Activated CD8-positive, alpha-beta memory T cell treated with anti-CD3 and anti-CD28 coated beads, Interleukin-2, amount 10 ng/mL, durations not matched to agents 7 days and 5 days (primary cell): ENCODE data around the gene FBXO41. TPM values are rescaled to one million over a fixed set of nuclear protein-coding genes. Genes with fewer than 3 reads are reported as not detected.

Experiments used
- ATAC-seq: fragments of 150-1000 bp; cut with Tn5 transposase; one replicate; pipeline ENCODE4 v1.10.0; 2021; ENCODE audit warnings: moderate library complexity
- CTCF ChIA-PET: fragments of 350-600 bp; sonication (Branson Sonifier 250); formaldehyde crosslinking; loops from one replicate; lab custom pipeline; 2021; ENCODE audit warnings: antibody characterized with exemption; lab: Charles Lee
- DNase-seq: peaks from one replicate; pipeline ENCODE4 v3.0.0-alpha.2; 2020
- H3K27ac Mint-ChIP-seq: one replicate; pipeline ENCODE4 v1.8.0; 2021; ENCODE audit warnings: mild to moderate bottlenecking, mixed read lengths
- H3K27me3 Mint-ChIP-seq: one replicate; pipeline ENCODE4 v1.8.0; 2021; ENCODE audit warnings: mixed read lengths
- H3K36me3 Mint-ChIP-seq: one replicate; pipeline ENCODE4 v1.8.0; 2021; ENCODE audit warnings: mild to moderate bottlenecking, mixed read lengths
- H3K4me1 Mint-ChIP-seq: one replicate; pipeline ENCODE4 v1.8.0; 2021; ENCODE audit warnings: mixed read lengths
- H3K4me3 Mint-ChIP-seq: one replicate; pipeline ENCODE4 v1.8.0; 2021; ENCODE audit warnings: mild to moderate bottlenecking, moderate library complexity, mixed read lengths
- H3K9me3 Mint-ChIP-seq: one replicate; pipeline ENCODE4 v1.8.0; 2022; ENCODE audit warnings: low read depth, mixed read lengths
- total RNA-seq, 2 experiments: library from RNA; stranded (reverse); gene quantifications; one replicate each; pipeline ENCODE4 v1.2.3, GENCODE V29; 2021

Gene FBXO41
- total RNA-seq, 2 experiments from 2014 or later = 28.2 to 31.5 TPM

GRCh38 chr2:73255907-73256617 lies 28.2 kb downstream of the FBXO41 start:
- DNase-seq = no peak
- CTCF ChIA-PET = interaction anchor here (2.3 kb wide), 1 partner anchor 79 kb away, joined by 6 read pairs; no protein-coding TSS in a partner anchor
- H3K9me3 Mint-ChIP-seq = no peaks in the 10 kb centered on the region
- no peak for ATAC-seq
- H3K4me3 Mint-ChIP-seq = no peak overlapping the region
- peak overlapping the region; percentile 35 for H3K27ac Mint-ChIP-seq
- peaks cover 16% of the 10 kb centered on the region for H3K36me3 Mint-ChIP-seq
- H3K4me1 Mint-ChIP-seq = peaks cover 4% of the 10 kb centered on the region
- H3K27me3 Mint-ChIP-seq = no peaks in the 10 kb centered on the region

GRCh38 chr2:73255007-73255644 lies 29.2 kb downstream of the FBXO41 start:
- H3K27ac Mint-ChIP-seq = no peak overlapping the region
- ATAC-seq = no peak

DNA sequence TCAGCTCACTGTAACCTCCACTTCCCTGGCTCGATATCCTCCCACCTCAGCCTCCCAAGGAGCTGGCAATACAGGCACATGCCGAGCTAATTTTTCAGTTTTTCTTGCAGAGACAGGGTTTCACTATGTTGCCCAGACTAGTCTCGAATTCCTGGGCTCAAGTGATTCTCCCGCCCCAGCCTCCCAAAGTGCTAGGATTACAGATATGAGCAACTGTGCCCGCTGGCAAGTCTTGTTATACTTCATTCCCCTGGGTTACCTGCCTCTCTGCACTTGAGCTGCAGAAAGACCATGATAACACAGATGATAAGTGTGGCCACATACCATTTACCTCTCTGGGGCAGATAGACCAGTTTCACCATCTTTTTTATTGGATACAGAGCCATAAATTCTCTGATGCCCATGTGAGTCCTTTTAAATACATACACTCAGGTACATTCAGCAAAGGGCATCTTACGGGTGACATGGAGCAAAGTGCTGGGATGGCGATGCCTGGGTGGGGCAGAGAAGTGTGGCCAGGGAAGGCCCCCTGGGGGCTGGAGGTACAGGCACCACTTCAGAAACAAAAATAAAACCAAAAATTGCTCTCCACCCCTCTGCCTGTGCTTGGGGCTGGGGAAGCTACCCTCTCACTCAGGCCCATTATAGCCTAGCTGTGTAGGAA lies 29.8 kb downstream of the FBXO41 start:
- H3K4me1 Mint-ChIP-seq = peaks cover 4% of the 10 kb centered on the region
- CTCF ChIA-PET = interaction anchor here (1.1 to 1.4 kb wide), 2 partner anchors 36 to 41 kb away, joined by 3 to 4 read pairs; no protein-coding TSS in a partner anchor
- DNase-seq (no peak), ATAC-seq (peak; percentile 24)
- no peak overlapping the region for H3K4me3 Mint-ChIP-seq
- no peaks in the 10 kb centered on the region for H3K9me3 Mint-ChIP-seq
- H3K36me3 Mint-ChIP-seq = peaks cover 29% of the 10 kb centered on the region
- H3K27me3 Mint-ChIP-seq = no peaks in the 10 kb centered on the region
- no peak overlapping the region for H3K27ac Mint-ChIP-seq

More at GRCh38 chr2:73255007-73255644, 29.2 kb downstream of the FBXO41 start:
- H3K9me3 Mint-ChIP-seq = no peaks in the 10 kb centered on the region
- DNase-seq = no peak
- H3K4me1 Mint-ChIP-seq = peaks cover 4% of the 10 kb centered on the region
- CTCF ChIA-PET = interaction anchor here (1.1 kb wide), 1 partner anchor 42 kb away, joined by 3 read pairs; no protein-coding TSS in a partner anchor
- H3K36me3 Mint-ChIP-seq = peaks cover 24% of the 10 kb centered on the region
- no peaks in the 10 kb centered on the region for H3K27me3 Mint-ChIP-seq
- no peak overlapping the region for H3K4me3 Mint-ChIP-seq

- no peaks in the 10 kb centered on the region for H3K27me3 Mint-ChIP-seq
- CTCF ChIA-PET = interaction anchor here (1.1 to 1.4 kb wide), 2 partner anchors 36 to 41 kb away, joined by 3 to 4 read pairs; no protein-coding TSS in a partner anchor
- peaks cover 3% of the 10 kb centered on the region for H3K4me1 Mint-ChIP-seq
- DNase-seq = no peak
- H3K27ac Mint-ChIP-seq = no peak overlapping the region
- H3K4me3 Mint-ChIP-seq = no peak overlapping the region
- H3K9me3 Mint-ChIP-seq = no peaks in the 10 kb centered on the region
- H3K36me3 Mint-ChIP-seq = peaks cover 31% of the 10 kb centered on the region
- ATAC-seq = no peak
Measured at GRCh38 chr2:73253901-73254300, 30.4 kb downstream of the FBXO41 start.

DNA sequence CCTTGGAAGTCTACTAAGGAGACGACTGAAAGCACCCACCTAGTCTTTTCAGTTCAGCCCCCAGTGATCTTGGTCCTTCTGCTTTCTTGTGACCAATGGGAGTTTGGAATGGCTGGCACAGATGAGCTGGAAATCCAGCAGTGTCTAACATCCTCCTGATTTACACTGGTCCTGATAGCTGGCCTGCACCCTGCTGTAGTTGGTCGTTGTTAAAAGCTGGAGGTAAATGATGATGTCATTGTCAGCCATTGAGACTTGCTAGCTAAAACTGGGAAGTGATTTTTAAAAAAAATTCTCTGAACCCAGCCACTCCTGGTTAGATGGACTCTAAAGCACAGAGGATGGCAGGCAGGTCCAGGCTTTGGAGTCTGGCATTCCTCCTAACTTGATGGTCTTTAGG lies 30.9 kb downstream of the FBXO41 start:
- no peaks in the 10 kb centered on the region for H3K9me3 Mint-ChIP-seq
- H3K4me1 Mint-ChIP-seq = peaks cover 3% of the 10 kb centered on the region
- H3K4me3 Mint-ChIP-seq = no peak overlapping the region
- peaks cover 35% of the 10 kb centered on the region for H3K36me3 Mint-ChIP-seq
- no peak overlapping the region for H3K27ac Mint-ChIP-seq
- CTCF ChIA-PET = interaction anchor here (1.4 to 1.6 kb wide), 2 partner anchors 37 to 41 kb away, joined by 4 read pairs; no protein-coding TSS in a partner anchor
- ATAC-seq (no peak), DNase-seq (no peak)
- H3K27me3 Mint-ChIP-seq = no peaks in the 10 kb centered on the region

GRCh38 chr2:73252238-73253027 lies 31.8 kb downstream of the FBXO41 start:
- peaks cover 41% of the 10 kb centered on the region for H3K36me3 Mint-ChIP-seq
- H3K4me3 Mint-ChIP-seq = no peak overlapping the region
- H3K27ac Mint-ChIP-seq = no peak overlapping the region
- ATAC-seq = no peak
- no peaks in the 10 kb centered on the region for H3K4me1 Mint-ChIP-seq
- no peak for DNase-seq
- no peaks in the 10 kb centered on the region for H3K9me3 Mint-ChIP-seq
- CTCF ChIA-PET = interaction anchor here (1.6 kb wide), 1 partner anchor 40 kb away, joined by 4 read pairs; no protein-coding TSS in a partner anchor
- no peaks in the 10 kb centered on the region for H3K27me3 Mint-ChIP-seq

DNA sequence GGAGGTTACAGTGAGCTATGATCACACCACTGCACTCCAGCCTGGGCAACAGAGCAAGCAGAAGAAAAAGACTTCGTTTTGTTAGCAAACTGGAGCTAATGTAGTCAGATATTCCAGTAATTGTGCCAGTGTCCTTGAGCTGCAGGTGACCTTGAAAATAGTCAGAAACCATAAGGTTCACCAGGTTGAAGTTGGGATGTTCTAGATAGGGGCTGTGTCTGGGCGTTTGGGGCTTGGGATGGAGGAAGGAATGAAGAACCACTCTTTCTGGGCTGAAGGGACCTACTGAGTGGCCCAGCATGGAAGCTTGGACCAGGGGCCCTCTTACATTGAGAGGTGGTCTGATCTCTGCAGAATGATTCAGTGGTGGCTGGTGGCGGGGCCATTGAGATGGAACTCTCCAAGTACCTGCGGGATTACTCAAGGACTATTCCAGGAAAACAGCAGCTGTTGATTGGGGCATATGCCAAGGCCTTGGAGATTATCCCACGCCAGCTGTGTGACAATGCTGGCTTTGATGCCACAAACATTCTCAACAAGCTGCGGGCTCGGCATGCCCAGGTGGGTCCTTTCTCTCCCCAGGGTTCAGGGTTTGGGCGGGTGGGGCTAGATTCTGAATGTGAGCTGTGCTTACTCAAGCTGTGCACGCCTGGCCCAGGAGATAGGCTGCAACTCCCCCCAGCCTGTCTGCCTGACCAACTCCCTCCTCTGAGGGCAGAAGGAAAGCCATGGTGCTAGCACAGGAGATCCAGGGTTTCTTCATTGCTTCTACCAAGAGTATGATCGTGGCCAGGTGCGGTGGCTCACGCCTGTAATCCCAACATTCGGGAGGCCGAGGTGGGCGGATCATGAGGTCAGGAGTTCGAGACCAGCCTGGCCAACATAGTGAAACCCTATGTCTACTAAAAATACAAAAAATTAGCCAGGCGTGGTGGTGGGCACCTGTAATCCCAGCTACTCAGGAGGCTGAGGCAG lies 33.1 kb downstream of the FBXO41 start:
- Mint-ChIP-seq H3K36me3 (peaks cover 54% of the 10 kb centered on the region), H3K9me3 (no peaks in the 10 kb centered on the region), H3K27me3 (no peaks in the 10 kb centered on the region), H3K4me3 (no peak overlapping the region), H3K27ac (no peak overlapping the region), H3K4me1 (no peaks in the 10 kb centered on the region)
- no peak for DNase-seq
- ATAC-seq = no peak
- CTCF ChIA-PET = interaction anchor here (0.9 kb wide), 1 partner anchor 39 kb away, joined by 3 read pairs; no protein-coding TSS in a partner anchor

DNA sequence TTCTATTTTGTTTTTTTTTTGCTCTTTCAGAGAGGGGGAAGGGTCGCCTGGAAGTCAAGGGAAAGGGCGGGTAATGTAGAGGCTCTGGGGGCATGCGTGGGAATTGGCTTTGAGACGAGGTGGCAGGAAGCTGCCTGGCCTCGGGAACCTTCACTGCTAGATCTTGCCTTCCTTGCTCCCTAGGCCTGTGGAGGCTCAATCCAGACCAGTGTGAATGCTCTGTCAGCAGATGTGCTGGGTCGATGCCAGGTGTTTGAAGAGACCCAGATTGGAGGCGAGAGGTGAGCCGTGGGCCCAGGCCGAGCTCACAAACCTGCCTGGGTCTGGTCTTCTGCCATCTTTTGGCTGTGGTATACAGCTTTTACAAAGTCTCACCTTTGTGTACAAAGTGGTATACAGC lies 34.6 kb downstream of the FBXO41 start:
- CTCF ChIA-PET = no interaction called here

DNA sequence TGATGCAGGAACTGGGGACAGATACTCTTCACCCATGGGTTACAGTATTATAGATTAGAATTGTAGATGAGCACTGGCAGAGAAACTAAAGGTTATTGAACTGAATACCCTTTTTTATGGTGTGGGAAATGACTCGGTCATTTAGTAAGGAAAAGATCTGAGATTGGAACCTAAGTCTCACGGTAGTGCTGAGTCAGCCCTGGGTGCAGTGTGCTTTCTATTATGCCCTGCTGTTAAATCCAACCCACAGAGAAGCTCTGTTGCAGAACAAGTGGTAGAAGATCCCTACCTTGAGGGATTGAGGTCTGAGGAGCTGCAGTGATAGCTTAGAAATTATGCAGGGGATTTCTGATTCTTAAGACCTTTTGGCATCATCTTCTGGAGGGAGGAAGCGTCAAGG lies 37.4 kb downstream of the FBXO41 start:
- H3K4me3 Mint-ChIP-seq = no peak overlapping the region
- H3K27ac Mint-ChIP-seq = peak overlapping the region; percentile 12
- no peaks in the 10 kb centered on the region for H3K9me3 Mint-ChIP-seq
- CTCF ChIA-PET = interaction anchor here (0.9 to 1.0 kb wide), 2 partner anchors 42 to 70 kb away, joined by 3 read pairs; no protein-coding TSS in a partner anchor
- H3K27me3 Mint-ChIP-seq = no peaks in the 10 kb centered on the region
- peaks cover 62% of the 10 kb centered on the region for H3K36me3 Mint-ChIP-seq
- ATAC-seq (no peak), DNase-seq (no peak)
- peaks cover 25% of the 10 kb centered on the region for H3K4me1 Mint-ChIP-seq

More for the DNA sequence above, 34.6 kb downstream of the FBXO41 start:
- peaks cover 7% of the 10 kb centered on the region for H3K4me1 Mint-ChIP-seq
- H3K4me3 Mint-ChIP-seq = no peak overlapping the region
- no peak for DNase-seq
- no peak for ATAC-seq
- no peak overlapping the region for H3K27ac Mint-ChIP-seq
- H3K27me3 Mint-ChIP-seq = no peaks in the 10 kb centered on the region
- H3K9me3 Mint-ChIP-seq = no peaks in the 10 kb centered on the region
- peaks cover 61% of the 10 kb centered on the region for H3K36me3 Mint-ChIP-seq

DNA sequence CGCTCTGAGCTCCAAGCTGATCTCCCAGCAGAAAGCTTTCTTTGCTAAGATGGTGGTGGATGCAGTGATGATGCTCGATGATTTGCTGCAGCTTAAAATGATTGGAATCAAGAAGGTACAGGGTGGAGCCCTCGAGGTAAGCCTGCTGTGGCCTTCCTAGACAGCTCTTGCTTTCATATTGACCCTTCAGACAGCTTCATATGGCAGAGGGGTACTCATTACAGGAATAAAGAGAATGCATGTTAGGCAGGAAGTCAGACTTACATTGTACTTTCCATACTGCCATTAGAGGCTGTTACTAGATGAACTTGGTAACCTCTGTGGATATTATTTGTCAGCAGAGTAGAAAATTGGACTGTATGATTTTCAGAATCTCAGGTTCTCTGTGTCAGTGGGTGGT lies 39.7 kb downstream of the FBXO41 start:
- peaks cover 51% of the 10 kb centered on the region for H3K36me3 Mint-ChIP-seq
- peak overlapping the region; percentile 66 for H3K27ac Mint-ChIP-seq
- H3K9me3 Mint-ChIP-seq = no peaks in the 10 kb centered on the region
- CTCF ChIA-PET = interaction anchor here (0.6 to 2.1 kb wide), 6 partner anchors 9 to 46 kb away, joined by 3 to 6 read pairs (median 4); partner anchors contain the start of genes CCT7 and PRADC1
- no peaks in the 10 kb centered on the region for H3K27me3 Mint-ChIP-seq
- no peak for DNase-seq
- H3K4me3 Mint-ChIP-seq = no peak overlapping the region
- H3K4me1 Mint-ChIP-seq = peaks cover 29% of the 10 kb centered on the region
- ATAC-seq = peak; percentile 80

DNA sequence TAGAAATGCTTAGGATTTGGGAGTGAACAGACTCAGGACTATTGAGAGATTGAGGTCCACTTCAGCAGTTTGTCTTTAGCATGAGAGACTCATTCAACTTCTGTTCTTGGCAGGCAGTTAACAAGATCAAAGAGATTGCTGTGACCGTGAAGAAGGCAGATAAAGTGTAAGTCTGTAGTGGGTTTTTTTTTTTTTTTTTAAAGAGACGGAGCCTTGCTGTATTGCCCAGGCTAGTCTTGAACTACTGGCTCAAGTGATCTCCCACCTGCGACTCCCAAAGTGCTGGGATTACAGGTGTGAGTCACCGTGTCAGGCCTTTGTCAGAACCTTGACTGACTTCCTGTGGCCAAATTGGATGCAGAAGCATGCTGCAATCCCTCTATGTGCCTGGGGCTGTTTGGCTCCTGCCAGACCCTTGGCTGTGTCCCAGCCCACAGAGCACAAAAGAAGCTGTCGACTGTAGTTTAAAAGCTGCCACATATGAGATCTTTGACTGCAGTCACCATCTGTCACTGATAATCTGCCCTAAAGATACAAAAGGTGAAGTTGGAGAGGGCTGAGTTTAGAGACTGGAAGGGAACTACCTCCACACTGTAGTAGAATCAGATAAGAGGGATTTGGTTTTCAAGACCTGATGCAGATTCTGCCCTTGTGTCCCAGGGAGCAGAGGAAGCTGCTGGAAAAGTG lies 40.3 kb downstream of the FBXO41 start:
- no peaks in the 10 kb centered on the region for H3K9me3 Mint-ChIP-seq
- no peak for ATAC-seq

More for the DNA sequence above, 40.3 kb downstream of the FBXO41 start:
- peak overlapping the region; percentile 66 for H3K27ac Mint-ChIP-seq
- CTCF ChIA-PET = interaction anchor here (0.7 to 2.1 kb wide), 3 partner anchors 9 to 31 kb away, joined by 3 to 6 read pairs (median 5); partner anchors contain the start of genes CCT7 and PRADC1
- no peak overlapping the region for H3K4me3 Mint-ChIP-seq
- H3K4me1 Mint-ChIP-seq = peaks cover 34% of the 10 kb centered on the region
- peaks cover 50% of the 10 kb centered on the region for H3K36me3 Mint-ChIP-seq
- H3K27me3 Mint-ChIP-seq = no peaks in the 10 kb centered on the region
- DNase-seq = no peak
